ENCODE data around the gene SPCS2. TPM values are rescaled to one million over a fixed set of nuclear protein-coding genes. Genes with fewer than 3 reads are reported as not detected.

Gene SPCS2
- total and polyA plus RNA-seq, 2 experiments from 2014 or later = 51.1 to 370 TPM

DNA sequence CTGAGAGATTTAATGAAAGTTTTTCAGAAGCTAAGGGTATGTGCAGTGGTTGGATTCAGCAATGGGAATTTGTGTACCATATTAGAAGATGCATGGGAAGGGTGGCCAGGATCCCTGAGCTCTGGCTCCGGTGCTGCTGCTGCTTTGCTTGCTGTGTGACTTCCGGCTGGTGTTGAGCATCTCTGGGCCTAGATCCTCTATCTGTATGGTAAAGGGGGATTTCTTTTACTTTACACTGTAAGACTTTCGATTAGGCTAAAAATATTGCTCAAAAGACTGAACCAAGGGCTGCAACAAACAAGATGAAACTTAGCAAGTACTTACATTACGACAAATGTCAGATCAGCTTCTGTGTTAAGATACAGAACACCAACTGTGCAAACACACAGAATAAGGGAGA lies 39.3 kb upstream of the SPCS2 start:
- H3K27ac ChIP-seq = no peak overlapping the region
- H3K4me3 ChIP-seq = no peak overlapping the region
- 0 out of 2 replicates have a peak, but pooled peaks cover 3% of the 10 kb centered on the region for H3K36me3 ChIP-seq (ENCODE audit: low read depth)
- no peaks in the 10 kb centered on the region for H3K9me3 ChIP-seq (ENCODE audit: low read depth)
- H3K79me2 ChIP-seq (ENCODE audit: insufficient read depth) = no peaks in the 10 kb centered on the region
- 76 to 79% methylated on average over 4 of the region's 4 CpGs for WGBS, 2 experiments (ENCODE audit: low coverage in 1 of 2, low lambda C conversion rate in 2 of 2, missing lambda C conversion rate in 2 of 2)
- H3K4me2 ChIP-seq (ENCODE audit: unreplicated experiment) = no peak overlapping the region
- H3F3A ChIP-seq (ENCODE audit: insufficient read depth) = no peaks in the 10 kb centered on the region
- H3K9ac ChIP-seq = no peak overlapping the region
- H4K20me1 ChIP-seq (ENCODE audit: insufficient read depth) = no peaks in the 10 kb centered on the region
- in situ Hi-C loops (cut with MboI) = no loop called here
- H3K9me2 ChIP-seq (ENCODE audit: insufficient read depth) = no peaks in the 10 kb centered on the region
- H2AFZ ChIP-seq = no peak overlapping the region
- no peaks in the 10 kb centered on the region for H3K27me3 ChIP-seq (replicated peaks; ENCODE audit: insufficient read depth)
- TF ChIP-seq EZH2phosphoT487 (IDR thresholded peaks at IDR 0.05; ENCODE audit: insufficient read depth, low read depth) (no peak), EZH2 (IDR thresholded peaks at IDR 0.05; ENCODE audit: insufficient read depth, poor library complexity, severe bottlenecking) (no peak)
- H3K4me1 ChIP-seq (ENCODE audit: insufficient read depth) = no peaks in the 10 kb centered on the region
- no peak for DNase-seq

DNA sequence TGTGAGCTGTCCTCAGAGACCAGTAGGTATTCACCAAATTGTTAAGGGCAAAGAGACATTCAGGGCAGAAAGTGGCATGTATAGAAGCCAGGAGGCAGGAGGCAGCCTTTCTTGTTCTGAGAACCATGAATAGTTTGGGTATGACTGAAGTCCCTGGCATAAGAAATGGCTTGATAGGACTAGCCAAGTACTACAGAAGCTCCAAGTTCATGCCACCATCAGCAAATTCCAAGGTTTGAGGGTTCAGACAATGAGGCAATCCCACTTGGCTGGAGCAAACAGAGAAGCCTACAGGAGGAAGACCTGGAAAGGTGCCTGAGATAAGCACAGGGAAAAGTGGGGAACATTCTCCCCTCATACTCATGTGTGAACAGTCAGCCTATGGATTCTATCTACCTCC lies 25.9 kb upstream of the SPCS2 start:
- no peaks in the 10 kb centered on the region for H3K9me2 ChIP-seq (ENCODE audit: insufficient read depth)
- H3K79me2 ChIP-seq (ENCODE audit: insufficient read depth) = no peaks in the 10 kb centered on the region
- H2AFZ ChIP-seq = no peak overlapping the region
- DNase-seq = peak; percentile 50
- no peak overlapping the region for H3K4me3 ChIP-seq
- H3K4me1 ChIP-seq (ENCODE audit: insufficient read depth) = peaks cover 32% of the 10 kb centered on the region
- H3K4me2 ChIP-seq (ENCODE audit: unreplicated experiment) = no peak overlapping the region
- H3K9ac ChIP-seq = no peak overlapping the region
- no peaks in the 10 kb centered on the region for H3K27me3 ChIP-seq (replicated peaks; ENCODE audit: insufficient read depth)
- H3F3A ChIP-seq (ENCODE audit: insufficient read depth) = peaks cover 24% of the 10 kb centered on the region
- H3K36me3 ChIP-seq (ENCODE audit: low read depth) = peaks cover 3% of the 10 kb centered on the region; the same call in 1 of the 2 replicates
- no peak overlapping the region for H3K27ac ChIP-seq
- H3K9me3 ChIP-seq (ENCODE audit: low read depth) = no peaks in the 10 kb centered on the region
- no peaks in the 10 kb centered on the region for H4K20me1 ChIP-seq (ENCODE audit: insufficient read depth)
- TF ChIP-seq EZH2 (IDR thresholded peaks at IDR 0.05; ENCODE audit: insufficient read depth, poor library complexity, severe bottlenecking) (no peak), EZH2phosphoT487 (IDR thresholded peaks at IDR 0.05; ENCODE audit: insufficient read depth, low read depth) (no peak)
- in situ Hi-C loops (cut with MboI) = no loop called here

DNA sequence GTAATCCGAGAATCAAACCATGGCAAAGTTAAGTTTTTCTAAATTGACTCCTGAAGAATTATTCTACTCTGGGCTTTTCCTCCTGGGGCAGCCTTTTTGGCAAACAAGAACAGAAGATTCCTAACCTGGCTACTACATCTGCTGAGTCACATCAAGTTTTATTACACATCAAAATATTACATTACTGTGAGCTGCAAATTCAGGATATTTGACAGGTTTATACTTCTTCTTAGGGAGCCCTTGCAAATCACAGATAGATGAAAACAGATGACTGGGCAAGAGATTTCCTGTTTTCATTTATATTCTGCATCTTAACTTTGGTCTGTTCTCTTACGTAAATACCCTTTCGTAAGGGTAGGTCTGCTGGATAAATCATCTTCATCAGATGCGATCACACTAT lies 23.8 kb upstream of the SPCS2 start:
- peak overlapping the region; percentile 59 for H3K27ac ChIP-seq
- peak; percentile 67 for DNase-seq
- no peaks in the 10 kb centered on the region for H3K9me3 ChIP-seq (ENCODE audit: low read depth)
- no peaks in the 10 kb centered on the region; the same call in 1 of the 2 replicates for H3K36me3 ChIP-seq (ENCODE audit: low read depth)
- H2AFZ ChIP-seq = no peak overlapping the region
- H3K27me3 ChIP-seq (replicated peaks; ENCODE audit: insufficient read depth) = no peaks in the 10 kb centered on the region
- H3F3A ChIP-seq (ENCODE audit: insufficient read depth) = peaks cover 24% of the 10 kb centered on the region
- in situ Hi-C loops (cut with MboI) = no loop called here
- no peaks in the 10 kb centered on the region for H3K79me2 ChIP-seq (ENCODE audit: insufficient read depth)
- H3K4me1 ChIP-seq (ENCODE audit: insufficient read depth) = peaks cover 32% of the 10 kb centered on the region
- no peak overlapping the region for H3K4me3 ChIP-seq
- H3K9me2 ChIP-seq (ENCODE audit: insufficient read depth) = no peaks in the 10 kb centered on the region
- TF ChIP-seq EZH2phosphoT487 (IDR thresholded peaks at IDR 0.05; ENCODE audit: insufficient read depth, low read depth) (no peak), EZH2 (IDR thresholded peaks at IDR 0.05; ENCODE audit: insufficient read depth, poor library complexity, severe bottlenecking) (no peak)
- peak overlapping the region; percentile 32 for H3K9ac ChIP-seq
- H4K20me1 ChIP-seq (ENCODE audit: insufficient read depth) = no peaks in the 10 kb centered on the region
- H3K4me2 ChIP-seq (ENCODE audit: unreplicated experiment) = peak overlapping the region; percentile 37
- 41 to 50% methylated on average over 4 of the region's 4 CpGs for WGBS, 2 experiments (ENCODE audit: low coverage in 1 of 2, low lambda C conversion rate in 2 of 2, missing lambda C conversion rate in 2 of 2)

DNA sequence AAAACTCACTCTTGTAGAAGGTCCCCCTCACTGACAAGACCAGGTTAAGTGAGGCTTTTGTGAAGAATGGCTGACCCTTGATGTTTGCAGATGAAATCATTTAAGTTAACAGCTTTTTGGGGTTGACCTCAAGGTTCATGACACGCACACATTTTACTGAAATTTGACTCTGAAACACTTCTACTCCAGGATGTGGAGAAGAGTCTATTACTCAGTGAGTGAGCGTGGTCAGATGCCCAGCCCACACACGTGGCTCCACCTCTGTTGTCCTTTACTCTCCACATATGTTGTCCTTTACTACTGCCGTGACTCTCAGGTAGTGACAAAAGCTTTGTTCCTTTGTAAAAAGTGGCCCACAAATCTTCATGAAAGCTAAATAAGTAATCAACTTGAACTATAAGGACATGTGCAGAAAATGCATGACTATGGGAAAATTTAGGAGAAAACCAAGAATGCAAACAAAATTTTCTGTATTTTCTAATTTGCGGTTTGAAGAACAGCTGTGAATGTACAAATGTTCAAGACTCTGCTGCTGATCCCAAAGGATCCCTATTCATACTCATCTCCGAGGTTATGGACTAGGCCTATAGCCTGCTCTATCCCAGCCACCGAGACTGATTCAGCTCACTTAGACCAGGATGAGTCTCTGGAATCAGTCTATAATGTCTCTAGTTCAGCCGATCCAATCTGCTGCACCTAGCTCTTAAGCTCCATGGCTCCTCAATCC lies 22.6 kb upstream of the SPCS2 start:
- Histone ChIP-seq H2AFZ (no peak overlapping the region), H3K36me3 (ENCODE audit: low read depth) (no peaks in the 10 kb centered on the region), H3F3A (ENCODE audit: insufficient read depth) (peaks cover 24% of the 10 kb centered on the region), H3K9me2 (ENCODE audit: insufficient read depth) (no peaks in the 10 kb centered on the region), H4K20me1 (ENCODE audit: insufficient read depth) (no peaks in the 10 kb centered on the region), H3K4me2 (ENCODE audit: unreplicated experiment) (peak overlapping the region; percentile 37), H3K27me3 (replicated peaks; ENCODE audit: insufficient read depth) (no peaks in the 10 kb centered on the region), H3K9ac (peak overlapping the region; percentile 25; the same call in 1 of the 2 replicates), H3K27ac (peak overlapping the region; percentile 59), H3K4me1 (ENCODE audit: insufficient read depth) (peaks cover 32% of the 10 kb centered on the region), H3K9me3 (ENCODE audit: low read depth) (no peaks in the 10 kb centered on the region), H3K79me2 (ENCODE audit: insufficient read depth) (no peaks in the 10 kb centered on the region), H3K4me3 (no peak overlapping the region)
- in situ Hi-C loops (cut with MboI) = no loop called here
- TF ChIP-seq EZH2 (IDR thresholded peaks at IDR 0.05; ENCODE audit: insufficient read depth, poor library complexity, severe bottlenecking) = no peak
- no peak for TF ChIP-seq EZH2phosphoT487 (IDR thresholded peaks at IDR 0.05; ENCODE audit: insufficient read depth, low read depth)
- WGBS, 2 experiments (ENCODE audit: low coverage in 1 of 2, low lambda C conversion rate in 2 of 2, missing lambda C conversion rate in 2 of 2) = 39 to 41% methylated on average over 8 of the region's 8 CpGs
- peak; percentile 81 for DNase-seq
